GM21529 (cell line): Measurements from ENCODE around the gene DBN1.
A peak's percentile ranks its signal among the peaks of the same experiment; 100 is the strongest.

Source experiments
- ATAC-seq: cut with Tn5 transposase; IDR thresholded peaks from one replicate; pipeline ENCODE4 v1.9.1; 2021; ENCODE audit not compliant: unreplicated experiment

The DBN1 gene

GRCh38 chr5:177505075-177505474 is 31.6 kb upstream of the DBN1 start:
- ATAC-seq, result no peak

- ATAC-seq, result no peak
Measured at GRCh38 chr5:177504086-177505056, 30.9 kb upstream of the DBN1 start.

- ATAC-seq, result no peak
Measured at GRCh38 chr5:177503351-177504085, 30.1 kb upstream of the DBN1 start.

GRCh38 chr5:177502886-177503285 is 29.5 kb upstream of the DBN1 start:
- no peak for ATAC-seq

- no peak for ATAC-seq
Measured at GRCh38 chr5:177501874-177502678, 28.6 kb upstream of the DBN1 start.

GRCh38 chr5:177500685-177501522 is 27.5 kb upstream of the DBN1 start:
- ATAC-seq, result peak; percentile 28

GRCh38 chr5:177499842-177500241 is 26.4 kb upstream of the DBN1 start:
- ATAC-seq, result no peak

GRCh38 chr5:177498013-177498787 is 24.8 kb upstream of the DBN1 start:
- peak; percentile 10 for ATAC-seq

GRCh38 chr5:177497292-177498012 is 24.0 kb upstream of the DBN1 start, which contains the start of gene PDLIM7:
Gene PDLIM7, minus strand, starts transcription at chr5:177497604. Its CDS starts 1,092 bp downstream, at chr5:177496512.
- ATAC-seq, result peak; percentile 73

- ATAC-seq, result no peak
Measured at GRCh38 chr5:177496727-177497291, 23.4 kb upstream of the DBN1 start.

GRCh38 chr5:177496070-177496726 is 22.8 kb upstream of the DBN1 start:
- no peak for ATAC-seq

- no peak for ATAC-seq
Measured at GRCh38 chr5:177495243-177496060, 22.0 kb upstream of the DBN1 start.

GRCh38 chr5:177494346-177495195 is 21.1 kb upstream of the DBN1 start:
- ATAC-seq, result no peak

GRCh38 chr5:177493795-177494345 is 20.4 kb upstream of the DBN1 start:
- ATAC-seq, result no peak

GRCh38 chr5:177492841-177493240 is 19.4 kb upstream of the DBN1 start:
- ATAC-seq, result no peak
